Cardiac muscle cell (in vitro differentiated cells and primary cell): Measurements from ENCODE around the gene MAST4. TPM values are rescaled to one million over a fixed set of nuclear protein-coding genes. Genes with fewer than 3 reads are reported as not detected.

ENCODE experiments used
- DNase-seq, 2 donors: peaks; one replicate each; pipeline versions ENCODE4 v3.0.0 to v3.0.0-alpha.2; 2010 to 2017; ENCODE audit warnings: low read depth in 1 of 2, low spot score in 1 of 2
- H3K27ac ChIP-seq: fragments of 200-600 bp; sonication (generic); 2 replicates; pipeline ENCODE4 v1.5.1; 2016
- H3K27me3 ChIP-seq: fragments of 200-600 bp; sonication (generic); 2 replicates; pipeline ENCODE4 v1.6.0; 2016; ENCODE audit warnings: control low read depth
- H3K36me3 ChIP-seq: fragments of 200-600 bp; sonication (generic); 2 replicates; pipeline ENCODE4 v1.5.1; 2016; ENCODE audit warnings: control low read depth
- H3K4me1 ChIP-seq: fragments of 200-600 bp; sonication (generic); 2 replicates; pipeline ENCODE4 v1.8.1; 2017; ENCODE audit warnings: low read depth, mild to moderate bottlenecking, mixed run types
- H3K4me3 ChIP-seq: fragments of 200-600 bp; sonication (generic); 2 replicates; pipeline ENCODE4 v1.5.1; 2016; ENCODE audit warnings: mild to moderate bottlenecking
- H3K9me3 ChIP-seq: fragments of 200-600 bp; sonication (generic); 2 replicates; pipeline ENCODE4 v1.5.1; 2017; ENCODE audit warnings: low read depth, mild to moderate bottlenecking, control low read depth
- CTCF ChIP-seq: IDR thresholded peaks from 2 replicates; pipeline ENCODE4 v1.5.1; 2012; ENCODE audit warnings: low read depth, mild to moderate bottlenecking, low read length
- polyA plus RNA-seq: library from polyadenylated mRNA; unstranded; fragments of >200 nt; fragmentation: Nextera tagmentation; extraction: Ambion mirVana; gene quantifications from 2 replicates; pipeline ENCODE4 v1.2.1, GENCODE V29; 2016
- total RNA-seq: library from RNA; depleted of rRNA; stranded (reverse); fragments of >200 nt; gene quantifications from 2 replicates; pipeline ENCODE4 v1.2.3, GENCODE V29; 2016

MAST4 gene
- total and polyA plus RNA-seq, 2 experiments from 2014 or later: 33.1 to 58.0 TPM

GRCh38 chr5:67081261-67081660 is 485.1 kb downstream of the MAST4 start:
- H3K9me3 ChIP-seq: no peaks in the 10 kb centered on the region
- no peaks in the 10 kb centered on the region for H3K36me3 ChIP-seq
- H3K4me1 ChIP-seq: peaks cover 3% of the 10 kb centered on the region
- no peak for DNase-seq
- no peak overlapping the region for H3K27ac ChIP-seq
- H3K27me3 ChIP-seq: no peaks in the 10 kb centered on the region
- no peak for TF ChIP-seq CTCF
- H3K4me3 ChIP-seq: no peak overlapping the region

- Histone ChIP-seq H3K9me3 (no peaks in the 10 kb centered on the region), H3K36me3 (no peaks in the 10 kb centered on the region), H3K4me3 (no peak overlapping the region), H3K4me1 (peaks cover 5% of the 10 kb centered on the region), H3K27me3 (no peaks in the 10 kb centered on the region), H3K27ac (no peak overlapping the region)
- TF ChIP-seq CTCF: no peak
- DNase-seq: peak in 1 of 2 donors; percentile 43
These were observed 486.7 kb downstream of the MAST4 start for GRCh38 chr5:67082941-67083340.

- H3K27ac ChIP-seq: no peak overlapping the region
- DNase-seq: no peak
- no peak overlapping the region for H3K4me3 ChIP-seq
- TF ChIP-seq CTCF: no peak
- no peaks in the 10 kb centered on the region for H3K27me3 ChIP-seq
- peaks cover 8% of the 10 kb centered on the region for H3K4me1 ChIP-seq
- H3K9me3 ChIP-seq: no peaks in the 10 kb centered on the region
- no peaks in the 10 kb centered on the region for H3K36me3 ChIP-seq
These were observed 489.4 kb downstream of the MAST4 start for GRCh38 chr5:67085616-67086015.

GRCh38 chr5:67089200-67089725 is 493.1 kb downstream of the MAST4 start:
- H3K4me3 ChIP-seq: no peak overlapping the region

GRCh38 chr5:67090040-67090439 is 493.8 kb downstream of the MAST4 start:
- H3K36me3 ChIP-seq: no peaks in the 10 kb centered on the region
- H3K27ac ChIP-seq: no peak overlapping the region
- peaks cover 35% of the 10 kb centered on the region for H3K4me1 ChIP-seq
- no peaks in the 10 kb centered on the region for H3K9me3 ChIP-seq
- no peak overlapping the region for H3K4me3 ChIP-seq
- DNase-seq: no peak
- TF ChIP-seq CTCF: no peak
- H3K27me3 ChIP-seq: no peaks in the 10 kb centered on the region

More at GRCh38 chr5:67089200-67089725, 493.1 kb downstream of the MAST4 start:
- Histone ChIP-seq H3K4me1 (peaks cover 27% of the 10 kb centered on the region), H3K36me3 (no peaks in the 10 kb centered on the region), H3K27ac (peak overlapping the region; percentile 36), H3K9me3 (no peaks in the 10 kb centered on the region), H3K27me3 (no peaks in the 10 kb centered on the region)
- DNase-seq: no peak
- no peak for TF ChIP-seq CTCF
